ENCODE measurements around the gene CLDN1. TPM values are rescaled to one million over a fixed set of nuclear protein-coding genes. Genes with fewer than 3 reads are reported as not detected.

Gene CLDN1
- total RNA-seq, 1 experiment from 2014 or later = 1.0 TPM

- no peak overlapping the region for H3K14ac ChIP-seq (ENCODE audit: insufficient read depth, low read length)
- no CpG with 5 or more reads among the region's 1 CpG for WGBS (ENCODE audit: extremely low coverage, insufficient read length, low lambda C conversion rate)
- no peak overlapping the region for H3K23ac ChIP-seq (ENCODE audit: insufficient read length, low read depth, low read length)
Observed at GRCh38 chr3:190333961-190334360, 11.7 kb upstream of the CLDN1 start.

More at GRCh38 chr3:190333961-190334360, 11.7 kb upstream of the CLDN1 start:
- no peak overlapping the region for H3K4me2 ChIP-seq (ENCODE audit: insufficient read depth, insufficient read length, low read length)
- Mint-ChIP-seq H3K4me1 (no peaks in the 10 kb centered on the region), H3K36me3 (ENCODE audit: insufficient read depth in 1 of 3, low read depth in 3 of 3) (no peaks in the 10 kb centered on the region), H3K4me3 (no peak overlapping the region), H3K27me3 (ENCODE audit: low read depth) (no peaks in the 10 kb centered on the region), H3K9me3 (no peaks in the 10 kb centered on the region), H3K27ac (no peak overlapping the region; a peak in 1 of 7 replicates)
- H2BK20ac ChIP-seq (ENCODE audit: low read depth, low read length, poor library complexity, severe bottlenecking) = no peak overlapping the region
- no peak for DNase-seq
- H3K4ac ChIP-seq (ENCODE audit: low read depth, low read length) = no peak overlapping the region
- no peak for TF ChIP-seq CTCF (conservative IDR thresholded peaks at IDR 0.05)
- H2BK12ac ChIP-seq (ENCODE audit: insufficient read length, low read depth, low read length) = no peak overlapping the region
- H4K20me1 ChIP-seq (ENCODE audit: control insufficient read depth, insufficient read depth, insufficient read length) = no peaks in the 10 kb centered on the region
- no peak overlapping the region for H2BK15ac ChIP-seq (ENCODE audit: low read depth, low read length)
- no peak overlapping the region for H2AFZ ChIP-seq (ENCODE audit: low read length)
- H4K91ac ChIP-seq (ENCODE audit: insufficient read length, low read depth, low read length) = no peak overlapping the region
- no peaks in the 10 kb centered on the region for H3K23me2 ChIP-seq (ENCODE audit: insufficient read length, low read depth, low read length, poor library complexity, severe bottlenecking)
- H2BK120ac ChIP-seq (ENCODE audit: low read depth, low read length, poor library complexity, severe bottlenecking) = no peak overlapping the region
- no peaks in the 10 kb centered on the region for H3K4me1 ChIP-seq (ENCODE audit: insufficient read depth, low read length)
- no peaks in the 10 kb centered on the region for H3K79me2 ChIP-seq (ENCODE audit: insufficient read depth, low read length)
- no peak overlapping the region for H2AK5ac ChIP-seq (ENCODE audit: insufficient read length, low read length)
- H3K79me1 ChIP-seq (ENCODE audit: insufficient read depth, low read depth, low read length, poor library complexity, severe bottlenecking) = no peaks in the 10 kb centered on the region
- no peak overlapping the region for H3K27ac ChIP-seq (ENCODE audit: insufficient read length, low read depth, low read length)
- H3K9me3 ChIP-seq (ENCODE audit: control insufficient read depth, low read depth, low read length) = no peaks in the 10 kb centered on the region
- no peak overlapping the region for H4K8ac ChIP-seq (replicated peaks; ENCODE audit: insufficient read length, low read depth, low read length)
- H3K27me3 ChIP-seq (ENCODE audit: insufficient read depth, low read length) = no peaks in the 10 kb centered on the region
- no peak overlapping the region for H3T11ph ChIP-seq (ENCODE audit: low read length)
- H3K9ac ChIP-seq (ENCODE audit: extremely low read depth, insufficient read length, low read length) = no peak overlapping the region
- no peak overlapping the region for H2BK5ac ChIP-seq (ENCODE audit: insufficient read length, low read length)
- H4K5ac ChIP-seq (ENCODE audit: insufficient read length, low read depth, low read length) = no peak overlapping the region
- no peak overlapping the region for H3K18ac ChIP-seq (ENCODE audit: insufficient read length, low read depth, low read length)
- no peak overlapping the region for H3K56ac ChIP-seq (ENCODE audit: insufficient read length, low read depth, low read length)

All from H9 (cell line).